ENCODE measurements around the gene CCT2. TPM values are rescaled to one million over a fixed set of nuclear protein-coding genes. Genes with fewer than 3 reads are reported as not detected.

CCT2 gene
- total RNA-seq, 1 experiment from 2014 or later = 345 TPM

DNA sequence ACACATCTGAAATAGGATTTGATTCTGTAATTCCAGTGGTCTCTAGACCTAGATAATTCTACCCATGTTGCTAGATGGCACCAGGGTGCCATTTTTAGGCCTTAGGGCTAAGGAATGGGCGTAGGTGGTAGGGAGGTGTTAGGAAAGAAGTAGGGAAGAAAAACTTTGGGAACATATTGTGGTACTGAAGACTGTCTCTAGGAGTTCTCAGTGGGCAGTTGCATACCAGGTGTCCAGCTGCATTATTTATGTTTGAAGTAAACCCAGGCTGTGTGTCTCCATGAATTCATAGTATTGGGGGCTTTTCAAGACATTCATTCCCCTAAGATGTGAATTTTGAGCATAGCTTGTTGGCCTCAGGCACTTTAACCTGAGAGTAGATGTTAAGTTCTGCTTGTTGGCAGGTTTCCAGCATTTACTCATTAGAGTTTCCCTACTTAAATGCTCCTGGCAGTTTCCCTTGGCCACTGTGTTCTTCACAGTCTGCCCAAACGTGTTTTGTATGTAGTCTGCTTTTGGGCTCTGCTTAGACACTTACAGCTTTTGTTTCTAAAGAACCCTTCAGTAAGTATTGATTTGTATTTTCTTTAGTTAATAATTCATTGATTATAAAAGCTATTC lies 31.5 kb upstream of the CCT2 start:
- Histone ChIP-seq H3K4me3 (ENCODE audit: low read length) (no peak overlapping the region), H2AFZ (ENCODE audit: low read length) (no peak overlapping the region), H3K27ac (ENCODE audit: low read length) (no peak overlapping the region), H3K79me2 (ENCODE audit: low read length) (peaks cover 30% of the 10 kb centered on the region), H3K4me2 (ENCODE audit: low read length) (peak overlapping the region; percentile 6; the same call in 1 of the 2 replicates), H3K9me3 (ENCODE audit: low read length) (no peaks in the 10 kb centered on the region), H3K9ac (ENCODE audit: low read length) (no peak overlapping the region), H3K4me1 (ENCODE audit: insufficient read depth, low read length) (peaks cover 33% of the 10 kb centered on the region), H3F3A (ENCODE audit: low read length, unreplicated experiment) (no peaks in the 10 kb centered on the region), H3K9me2 (replicated peaks; ENCODE audit: low read length) (no peaks in the 10 kb centered on the region), H4K20me1 (ENCODE audit: low read length) (no peaks in the 10 kb centered on the region), H3K27me3 (ENCODE audit: low read length) (no peaks in the 10 kb centered on the region), H3K36me3 (ENCODE audit: low read depth, low read length) (no peaks in the 10 kb centered on the region)
- peak; percentile 69 for DNase-seq
- ATAC-seq = peak; percentile 14; the same call in 1 of the 2 replicates
- BruUV-seq (replicated peaks) = no TSS peak
- intact Hi-C loops (cut with micrococcal nuclease) = no loop called here
- POLR2A ChIA-PET (ENCODE audit: unreplicated experiment) = interaction anchor here (0.5 kb wide), 1 partner anchor 64 kb away, joined by 4 read pairs; no protein-coding TSS in a partner anchor
- CTCF ChIA-PET = interaction anchor here (0.6 to 0.7 kb wide), 2 partner anchors 35 to 186 kb away, joined by 3 read pairs; no protein-coding TSS in a partner anchor
- TF ChIP-seq, protein P1, sequence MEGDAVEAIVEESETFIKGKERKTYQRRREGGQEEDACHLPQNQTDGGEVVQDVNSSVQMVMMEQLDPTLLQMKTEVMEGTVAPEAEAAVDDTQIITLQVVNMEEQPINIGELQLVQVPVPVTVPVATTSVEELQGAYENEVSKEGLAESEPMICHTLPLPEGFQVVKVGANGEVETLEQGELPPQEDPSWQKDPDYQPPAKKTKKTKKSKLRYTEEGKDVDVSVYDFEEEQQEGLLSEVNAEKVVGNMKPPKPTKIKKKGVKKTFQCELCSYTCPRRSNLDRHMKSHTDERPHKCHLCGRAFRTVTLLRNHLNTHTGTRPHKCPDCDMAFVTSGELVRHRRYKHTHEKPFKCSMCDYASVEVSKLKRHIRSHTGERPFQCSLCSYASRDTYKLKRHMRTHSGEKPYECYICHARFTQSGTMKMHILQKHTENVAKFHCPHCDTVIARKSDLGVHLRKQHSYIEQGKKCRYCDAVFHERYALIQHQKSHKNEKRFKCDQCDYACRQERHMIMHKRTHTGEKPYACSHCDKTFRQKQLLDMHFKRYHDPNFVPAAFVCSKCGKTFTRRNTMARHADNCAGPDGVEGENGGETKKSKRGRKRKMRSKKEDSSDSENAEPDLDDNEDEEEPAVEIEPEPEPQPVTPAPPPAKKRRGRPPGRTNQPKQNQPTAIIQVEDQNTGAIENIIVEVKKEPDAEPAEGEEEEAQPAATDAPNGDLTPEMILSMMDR (conservative IDR thresholded peaks at IDR 0.05; ENCODE audit: low read depth, low read length) = no peak
- TF ChIP-seq EZH2phosphoT487 (IDR thresholded peaks at IDR 0.05; ENCODE audit: borderline replicate concordance, low read length) (no peak), EZH2 (IDR thresholded peaks at IDR 0.05; ENCODE audit: low read length, unreplicated experiment) (no peak)

DNA sequence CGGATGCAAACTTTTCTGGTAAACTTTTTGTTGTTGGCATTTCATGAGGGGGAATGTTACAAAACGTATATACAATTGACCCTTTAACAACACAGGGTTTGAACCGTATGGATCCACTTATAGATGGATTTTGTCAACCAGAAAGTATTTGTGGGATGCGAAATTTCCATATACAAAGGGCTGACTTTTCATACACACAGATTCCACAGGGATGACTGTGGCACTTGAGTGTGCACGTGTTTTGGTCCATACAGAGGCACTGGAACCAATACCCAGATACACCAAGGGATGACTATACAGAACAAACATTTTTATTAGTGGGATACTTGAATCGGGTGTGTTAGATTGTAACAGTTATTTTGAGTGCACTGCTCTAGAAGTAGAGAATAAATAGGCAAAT lies 29.8 kb upstream of the CCT2 start:
- no peaks in the 10 kb centered on the region for H3K36me3 ChIP-seq (ENCODE audit: low read depth, low read length)
- POLR2A ChIA-PET (ENCODE audit: unreplicated experiment) = no interaction called here
- CTCF ChIA-PET = no interaction called here
- peak overlapping the region; percentile 58 for H3K27ac ChIP-seq (ENCODE audit: low read length)
- intact Hi-C loops (cut with micrococcal nuclease) = loop anchor here (1.0 kb wide), 1 partner anchor 15 kb away; no protein-coding TSS in a partner anchor
- no peaks in the 10 kb centered on the region for H3F3A ChIP-seq (ENCODE audit: low read length, unreplicated experiment)
- H3K9ac ChIP-seq (ENCODE audit: low read length) = no peak overlapping the region
- H2AFZ ChIP-seq (ENCODE audit: low read length) = no peak overlapping the region
- no peaks in the 10 kb centered on the region for H3K27me3 ChIP-seq (ENCODE audit: low read length)
- H3K9me2 ChIP-seq (replicated peaks; ENCODE audit: low read length) = no peaks in the 10 kb centered on the region
- H3K4me3 ChIP-seq (ENCODE audit: low read length) = no peak overlapping the region; the same call in 1 of the 2 replicates
- H4K20me1 ChIP-seq (ENCODE audit: low read length) = no peaks in the 10 kb centered on the region
- DNase-seq (peak; percentile 87), ATAC-seq (peak; percentile 97)
- H3K9me3 ChIP-seq (ENCODE audit: low read length) = no peaks in the 10 kb centered on the region
- peaks cover 46% of the 10 kb centered on the region for H3K79me2 ChIP-seq (ENCODE audit: low read length)
- peaks cover 33% of the 10 kb centered on the region for H3K4me1 ChIP-seq (ENCODE audit: insufficient read depth, low read length)
- peak overlapping the region; percentile 64 for H3K4me2 ChIP-seq (ENCODE audit: low read length)
- no peak for TF ChIP-seq EZH2 (IDR thresholded peaks at IDR 0.05; ENCODE audit: low read length, unreplicated experiment)
- no peak for TF ChIP-seq EZH2phosphoT487 (IDR thresholded peaks at IDR 0.05; ENCODE audit: borderline replicate concordance, low read length)
- TF ChIP-seq, protein P1 (conservative IDR thresholded peaks at IDR 0.05; ENCODE audit: low read depth, low read length) = no peak
- BruUV-seq (replicated peaks) = no TSS peak

DNA sequence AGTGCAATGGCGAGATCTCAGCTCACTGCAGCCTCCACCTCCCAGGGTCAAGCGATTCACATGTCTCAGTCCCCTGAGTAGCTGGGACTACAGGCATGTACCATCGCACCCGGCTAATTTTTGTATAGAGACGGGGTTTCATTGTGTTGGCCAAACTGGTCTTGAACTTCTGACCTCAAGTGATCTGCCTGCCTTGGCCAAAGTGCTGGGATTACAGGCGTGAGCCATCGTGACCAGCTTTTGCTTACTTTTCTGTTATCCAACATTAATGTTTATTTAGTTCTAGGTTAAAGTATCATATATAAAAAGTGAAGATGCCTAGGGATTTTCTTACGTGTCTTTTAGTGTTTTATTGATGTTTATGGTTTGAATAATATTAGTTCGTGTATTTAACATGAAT lies 28.9 kb upstream of the CCT2 start:
- Histone ChIP-seq H3F3A (ENCODE audit: low read length, unreplicated experiment) (no peaks in the 10 kb centered on the region), H3K36me3 (ENCODE audit: low read depth, low read length) (no peaks in the 10 kb centered on the region), H2AFZ (ENCODE audit: low read length) (no peak overlapping the region), H3K4me2 (ENCODE audit: low read length) (0 out of 2 replicates have a peak overlapping the region, but pooled peaks have one; percentile 64), H3K9me2 (replicated peaks; ENCODE audit: low read length) (no peaks in the 10 kb centered on the region), H3K4me3 (ENCODE audit: low read length) (no peak overlapping the region), H3K79me2 (ENCODE audit: low read length) (peaks cover 52% of the 10 kb centered on the region), H4K20me1 (ENCODE audit: low read length) (no peaks in the 10 kb centered on the region), H3K27ac (ENCODE audit: low read length) (peak overlapping the region; percentile 58; the same call in 1 of the 2 replicates), H3K27me3 (ENCODE audit: low read length) (no peaks in the 10 kb centered on the region), H3K9ac (ENCODE audit: low read length) (no peak overlapping the region), H3K4me1 (ENCODE audit: insufficient read depth, low read length) (peaks cover 33% of the 10 kb centered on the region), H3K9me3 (ENCODE audit: low read length) (no peaks in the 10 kb centered on the region)
- ChIA-PET POLR2A (ENCODE audit: unreplicated experiment) (no interaction called here), CTCF (interaction anchor here (0.6 kb wide), 1 partner anchor 199 kb away, joined by 5 read pairs; no protein-coding TSS in a partner anchor)
- DNase-seq (no peak), ATAC-seq (no peak)
- TF ChIP-seq EZH2phosphoT487 (IDR thresholded peaks at IDR 0.05; ENCODE audit: borderline replicate concordance, low read length) = no peak
- TF ChIP-seq EZH2 (IDR thresholded peaks at IDR 0.05; ENCODE audit: low read length, unreplicated experiment) = no peak
- TF ChIP-seq, protein P1 (conservative IDR thresholded peaks at IDR 0.05; ENCODE audit: low read depth, low read length) = no peak
- BruUV-seq (replicated peaks) = no TSS peak
- intact Hi-C loops (cut with micrococcal nuclease) = no loop called here
